ENCODE data around the gene SLC35G2. TPM values are rescaled to one million over a fixed set of nuclear protein-coding genes. Genes with fewer than 3 reads are reported as not detected.

SLC35G2 gene
- polyA plus RNA-seq, 1 donor (not counting 4 experiments of a cell fraction or from before 2014, with no cell fraction given) = 1.9 TPM

DNA sequence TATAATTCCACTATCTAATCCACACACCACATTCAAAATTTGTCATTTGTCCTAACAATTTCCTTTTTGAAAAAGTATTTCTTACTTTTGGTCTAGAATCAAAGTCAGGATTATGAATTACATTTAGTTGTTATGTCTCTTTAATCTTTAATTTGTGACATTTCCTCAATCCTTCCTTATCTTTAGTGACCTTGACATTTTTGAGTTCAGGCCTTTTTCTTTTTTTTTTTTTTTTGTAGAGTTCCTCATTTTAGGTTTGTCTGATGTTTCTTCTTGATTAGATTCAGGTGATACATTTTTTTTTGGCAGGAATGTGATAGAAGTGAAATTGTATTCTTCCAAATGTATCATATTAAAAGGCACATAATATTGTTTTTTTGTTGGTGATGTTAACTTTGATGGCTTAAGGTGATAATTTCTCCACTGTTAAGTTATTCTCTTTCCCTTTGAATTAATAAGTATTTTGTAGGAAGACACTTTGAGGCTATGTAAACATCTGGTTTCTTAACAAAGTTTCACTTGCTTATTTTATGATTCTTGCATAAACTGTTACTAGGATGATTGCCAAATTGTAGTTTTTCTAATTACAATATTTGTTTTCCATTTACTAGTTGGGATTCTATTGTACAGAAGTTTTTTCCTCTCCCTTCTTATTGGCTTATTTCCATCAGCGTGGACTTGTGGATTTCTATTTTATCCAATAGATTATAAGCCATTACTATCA lies 16.3 kb downstream of the SLC35G2 start:
- Histone ChIP-seq H3K4me3 (ENCODE audit: control insufficient read depth in 2 of 3, extremely low read depth in 1 of 3, insufficient read depth in 2 of 3, low read depth in 1 of 3, low read length in 3 of 3) (no peak overlapping the region), H3K4me2 (ENCODE audit: control insufficient read depth, extremely low read depth, insufficient read depth, low read depth, low read length) (no peak overlapping the region), H3K36me3 (ENCODE audit: control insufficient read depth in 2 of 2, extremely low read depth in 1 of 2, insufficient read depth in 2 of 2, low read length in 2 of 2) (no peaks in the 10 kb centered on the region), H3K4me1 (ENCODE audit: control insufficient read depth, extremely low read depth, insufficient read depth, low read length) (peaks cover 10% of the 10 kb centered on the region), H3K79me2 (ENCODE audit: control insufficient read depth, insufficient read depth, low read length) (no peaks in the 10 kb centered on the region), H3K9me1 (ENCODE audit: control insufficient read depth, extremely low read depth, insufficient read depth, low read length) (no peaks in the 10 kb centered on the region), H3K27me3 (ENCODE audit: control insufficient read depth, extremely low read depth, insufficient read depth, low read length) (no peaks in the 10 kb centered on the region), H2AFZ (ENCODE audit: control insufficient read depth, low read length) (no peak overlapping the region), H3K27ac (ENCODE audit: control insufficient read depth, insufficient read depth, low read length) (no peak overlapping the region), H3K9me3 (ENCODE audit: control insufficient read depth, low read depth, low read length) (no peaks in the 10 kb centered on the region), H4K20me1 (ENCODE audit: control insufficient read depth, extremely low read depth, insufficient read depth, low read length) (no peaks in the 10 kb centered on the region), H3K9ac (ENCODE audit: control insufficient read depth, extremely low read depth, insufficient read depth, low read length) (no peak overlapping the region)
- TF ChIP-seq EZH2 (IDR thresholded peaks at IDR 0.05; ENCODE audit: low read length) = no peak
- TF ChIP-seq, protein P1, sequence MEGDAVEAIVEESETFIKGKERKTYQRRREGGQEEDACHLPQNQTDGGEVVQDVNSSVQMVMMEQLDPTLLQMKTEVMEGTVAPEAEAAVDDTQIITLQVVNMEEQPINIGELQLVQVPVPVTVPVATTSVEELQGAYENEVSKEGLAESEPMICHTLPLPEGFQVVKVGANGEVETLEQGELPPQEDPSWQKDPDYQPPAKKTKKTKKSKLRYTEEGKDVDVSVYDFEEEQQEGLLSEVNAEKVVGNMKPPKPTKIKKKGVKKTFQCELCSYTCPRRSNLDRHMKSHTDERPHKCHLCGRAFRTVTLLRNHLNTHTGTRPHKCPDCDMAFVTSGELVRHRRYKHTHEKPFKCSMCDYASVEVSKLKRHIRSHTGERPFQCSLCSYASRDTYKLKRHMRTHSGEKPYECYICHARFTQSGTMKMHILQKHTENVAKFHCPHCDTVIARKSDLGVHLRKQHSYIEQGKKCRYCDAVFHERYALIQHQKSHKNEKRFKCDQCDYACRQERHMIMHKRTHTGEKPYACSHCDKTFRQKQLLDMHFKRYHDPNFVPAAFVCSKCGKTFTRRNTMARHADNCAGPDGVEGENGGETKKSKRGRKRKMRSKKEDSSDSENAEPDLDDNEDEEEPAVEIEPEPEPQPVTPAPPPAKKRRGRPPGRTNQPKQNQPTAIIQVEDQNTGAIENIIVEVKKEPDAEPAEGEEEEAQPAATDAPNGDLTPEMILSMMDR (optimal IDR thresholded peaks at IDR 0.05 in 1 of 3, IDR thresholded peaks at IDR 0.05 in 1 of 3, conservative IDR thresholded peaks at IDR 0.05 in 1 of 3; ENCODE audit: extremely low read depth in 1 of 3, insufficient read depth in 2 of 3, low read length in 3 of 3) = no peak
- dilution Hi-C loops (cut with MboI; ENCODE audit: extremely low pct_ligation_motif_present, low sequenced_read_pairs) = no loop called here
- FAIRE-seq (no peak), DNase-seq (ENCODE audit: low read depth, low spot score) (no peak)

DNA sequence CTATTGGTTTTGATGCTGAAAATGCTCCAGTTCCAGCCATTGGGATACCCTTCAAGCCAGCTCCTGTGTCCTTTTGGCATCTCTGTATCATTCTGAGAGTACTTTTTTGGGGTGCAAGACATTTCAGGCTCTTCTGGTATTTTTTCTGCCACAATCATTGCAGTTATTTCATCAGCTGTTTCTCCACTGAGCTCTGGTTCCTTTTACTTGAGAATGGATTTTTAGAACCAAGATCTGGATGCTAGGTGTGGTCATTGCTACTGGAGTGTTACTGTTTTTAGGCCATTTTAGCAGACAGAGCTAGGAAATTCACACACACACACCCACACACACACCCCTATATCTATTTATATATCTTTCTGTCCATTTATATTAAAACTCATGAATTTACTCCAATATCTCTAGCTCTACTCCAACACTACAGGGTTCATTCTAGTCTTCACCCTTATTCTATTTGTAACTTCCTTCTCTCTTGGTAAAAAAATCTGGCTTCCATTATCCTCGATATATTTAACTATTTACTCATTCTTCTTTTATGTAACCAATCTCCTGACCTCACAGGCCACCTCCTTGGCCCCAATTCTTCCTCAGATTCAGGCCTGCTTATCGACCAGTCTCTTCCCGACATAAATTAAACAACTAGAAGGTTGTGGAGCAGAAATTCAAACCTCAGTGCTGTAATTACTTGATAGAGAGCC lies 17.0 kb downstream of the SLC35G2 start:
- no peaks in the 10 kb centered on the region for H3K79me2 ChIP-seq (ENCODE audit: control insufficient read depth, insufficient read depth, low read length)

More for the DNA sequence above, 17.0 kb downstream of the SLC35G2 start:
- H2AFZ ChIP-seq (ENCODE audit: control insufficient read depth, low read length) = no peak overlapping the region
- H3K9me1 ChIP-seq (ENCODE audit: control insufficient read depth, extremely low read depth, insufficient read depth, low read length) = no peaks in the 10 kb centered on the region
- peaks cover 10% of the 10 kb centered on the region for H3K4me1 ChIP-seq (ENCODE audit: control insufficient read depth, extremely low read depth, insufficient read depth, low read length)
- no peak for TF ChIP-seq EZH2 (IDR thresholded peaks at IDR 0.05; ENCODE audit: low read length)
- TF ChIP-seq, protein P1 (optimal IDR thresholded peaks at IDR 0.05 in 1 of 3, IDR thresholded peaks at IDR 0.05 in 1 of 3, conservative IDR thresholded peaks at IDR 0.05 in 1 of 3; ENCODE audit: extremely low read depth in 1 of 3, insufficient read depth in 2 of 3, low read length in 3 of 3) = no peak
- no peak overlapping the region for H3K4me2 ChIP-seq (ENCODE audit: control insufficient read depth, extremely low read depth, insufficient read depth, low read depth, low read length)
- DNase-seq (ENCODE audit: low read depth, low spot score) (no peak), FAIRE-seq (no peak)
- dilution Hi-C loops (cut with MboI; ENCODE audit: extremely low pct_ligation_motif_present, low sequenced_read_pairs) = no loop called here
- no peaks in the 10 kb centered on the region for H4K20me1 ChIP-seq (ENCODE audit: control insufficient read depth, extremely low read depth, insufficient read depth, low read length)
- no peak overlapping the region for H3K9ac ChIP-seq (ENCODE audit: control insufficient read depth, extremely low read depth, insufficient read depth, low read length)
- H3K36me3 ChIP-seq (ENCODE audit: control insufficient read depth in 2 of 2, extremely low read depth in 1 of 2, insufficient read depth in 2 of 2, low read length in 2 of 2) = no peaks in the 10 kb centered on the region
- H3K9me3 ChIP-seq (ENCODE audit: control insufficient read depth, low read depth, low read length) = no peaks in the 10 kb centered on the region
- no peaks in the 10 kb centered on the region for H3K27me3 ChIP-seq (ENCODE audit: control insufficient read depth, extremely low read depth, insufficient read depth, low read length)
- H3K27ac ChIP-seq (ENCODE audit: control insufficient read depth, insufficient read depth, low read length) = no peak overlapping the region
- no peak overlapping the region for H3K4me3 ChIP-seq (ENCODE audit: control insufficient read depth in 2 of 3, extremely low read depth in 1 of 3, insufficient read depth in 2 of 3, low read depth in 1 of 3, low read length in 3 of 3)
